GM23338 (cell line): ENCODE results near the gene SLC1A4. TPM values are rescaled to one million over a fixed set of nuclear protein-coding genes. Genes with fewer than 3 reads are reported as not detected.

Source experiments
- ATAC-seq: fragments of 200-7000 bp; cut with Tn5 transposase; 3 replicates; pipeline ENCODE4 v1.9.1; 2020
- DNase-seq: peaks from one replicate; pipeline ENCODE4 v3.0.0-alpha.2; 2015; ENCODE audit warnings: low spot score
- H2AFZ ChIP-seq: fragments of 200-600 bp; sonication (generic); 2 replicates; pipeline ENCODE4 v1.8.0; 2016; ENCODE audit warnings: antibody characterized with exemption, mild to moderate bottlenecking, moderate library complexity
- H3F3A ChIP-seq: fragments of 200-600 bp; sonication (generic); replicated peaks from 2 replicates; pipeline ENCODE4 v1.8.0; 2017; ENCODE audit warnings: antibody characterized with exemption, mixed run types, low read depth
- H3K27ac ChIP-seq: fragments of 200-600 bp; sonication (generic); 2 replicates; pipeline ENCODE4 v1.6.1; 2016; ENCODE audit warnings: low read depth
- H3K27me3 ChIP-seq: fragments of 200-600 bp; sonication (generic); 2 replicates; pipeline ENCODE4 v1.8.0; 2016; ENCODE audit warnings: mild to moderate bottlenecking, mixed run types, moderate library complexity; ENCODE audit not compliant: insufficient read depth
- H3K36me3 ChIP-seq: fragments of 200-600 bp; sonication (generic); 2 replicates; pipeline ENCODE4 v1.8.0; 2016; ENCODE audit warnings: mild to moderate bottlenecking; ENCODE audit not compliant: insufficient read depth
- H3K4me1 ChIP-seq: fragments of 200-600 bp; sonication (generic); 2 replicates; pipeline ENCODE4 v1.8.0; 2016; ENCODE audit warnings: mild to moderate bottlenecking, moderate library complexity; ENCODE audit not compliant: insufficient read depth
- H3K4me2 ChIP-seq: fragments of 200-600 bp; sonication (generic); 2 replicates; pipeline ENCODE4 v1.7.1; 2017; ENCODE audit warnings: mixed run types
- H3K4me3 ChIP-seq: fragments of 200-600 bp; sonication (generic); 2 replicates; pipeline ENCODE4 v1.6.1; 2016; ENCODE audit warnings: mixed run types
- H3K79me2 ChIP-seq: fragments of 200-600 bp; sonication (generic); replicated peaks from 2 replicates; pipeline ENCODE4 v1.8.0; 2017; ENCODE audit warnings: mild to moderate bottlenecking; ENCODE audit not compliant: insufficient read depth
- H3K9me2 ChIP-seq: fragments of 200-600 bp; sonication (generic); 2 replicates; pipeline ENCODE4 v1.8.0; 2017; ENCODE audit not compliant: insufficient read depth
- H4K20me1 ChIP-seq: fragments of 200-600 bp; sonication (generic); replicated peaks from 2 replicates; pipeline ENCODE4 v1.8.0; 2017; ENCODE audit warnings: mild to moderate bottlenecking; ENCODE audit not compliant: insufficient read depth
- H3K27ac Mint-ChIP-seq: 2 replicates; pipeline ENCODE4 v1.8.0; 2020; ENCODE audit warnings: inconsistent platforms, mild to moderate bottlenecking, moderate library complexity, mixed read lengths
- H3K27me3 Mint-ChIP-seq: 3 replicates; pipeline ENCODE4 v1.8.0; 2022; ENCODE audit warnings: low read depth, mild to moderate bottlenecking, moderate library complexity, mixed read lengths, inconsistent platforms; ENCODE audit not compliant: insufficient read depth, poor library complexity
- H3K36me3 Mint-ChIP-seq: 3 replicates; pipeline ENCODE4 v1.8.0; 2021; ENCODE audit warnings: low read depth, mild to moderate bottlenecking, inconsistent platforms, moderate library complexity, mixed read lengths
- H3K4me1 Mint-ChIP-seq: 3 replicates; pipeline ENCODE4 v1.8.0; 2020; ENCODE audit warnings: mild to moderate bottlenecking, inconsistent platforms, mixed read lengths
- H3K4me3 Mint-ChIP-seq: 3 replicates; pipeline ENCODE4 v1.8.0; 2021; ENCODE audit warnings: moderate library complexity, mild to moderate bottlenecking, inconsistent platforms, mixed read lengths
- H3K9me3 Mint-ChIP-seq: 3 replicates; pipeline ENCODE4 v1.8.0; 2020; ENCODE audit warnings: moderate library complexity, mild to moderate bottlenecking, inconsistent platforms, mixed read lengths
- CTCF ChIP-seq, 2 experiments: fragments of 200-600 bp in 1 of 2; sonication (generic) in 1 of 2; conservative IDR thresholded peaks; 2 replicates each; pipeline versions ENCODE4 v1.5.1 to v1.6.1; 2016 to 2017; ENCODE audit warnings: antibody characterized with exemption in 2 of 2, low read depth in 2 of 2, mild to moderate bottlenecking in 2 of 2, moderate library complexity in 1 of 2
- EZH2phosphoT487 ChIP-seq: fragments of 200-600 bp; sonication (generic); IDR thresholded peaks from one replicate; pipeline ENCODE4 v1.8.1; 2018; ENCODE audit warnings: antibody characterized with exemption; ENCODE audit not compliant: unreplicated experiment
- JUNB ChIP-seq: IDR thresholded peaks from one replicate; pipeline ENCODE4 v1.6.1; 2016; ENCODE audit warnings: antibody characterized with exemption; ENCODE audit not compliant: unreplicated experiment
- POLR2AphosphoS5 ChIP-seq: IDR thresholded peaks from 2 replicates; pipeline ENCODE4 v1.6.1; 2016; ENCODE audit warnings: antibody characterized with exemption, low read depth
- REST ChIP-seq: IDR thresholded peaks from one replicate; pipeline ENCODE4 v1.6.1; 2018; ENCODE audit warnings: antibody characterized with exemption; ENCODE audit not compliant: unreplicated experiment
- STAT1 ChIP-seq: IDR thresholded peaks from one replicate; pipeline ENCODE4 v1.6.1; 2016; ENCODE audit warnings: antibody characterized with exemption; ENCODE audit not compliant: unreplicated experiment
- ZNF331 ChIP-seq: fragments of 250-450 bp; sonication (Bioruptor Pico); IDR thresholded peaks from 2 replicates; pipeline ENCODE4 v1.5.0; 2020; ENCODE audit warnings: low read depth, mild to moderate bottlenecking, moderate library complexity
- ZNF462 ChIP-seq: fragments of 250-450 bp; sonication (Bioruptor Pico); IDR thresholded peaks from 2 replicates; pipeline ENCODE4 v1.5.0; 2020; ENCODE audit warnings: mild to moderate bottlenecking, moderate library complexity
- polyA plus RNA-seq: library from polyadenylated mRNA; unstranded; fragments of >200 nt; fragmentation: Nextera tagmentation; extraction: Ambion mirVana; gene quantifications from 2 replicates; pipeline ENCODE4 v1.2.1, GENCODE V29; 2016
- total RNA-seq: library from RNA; depleted of rRNA; stranded (reverse); fragments of >200 nt; shearing (Covaris generic); gene quantifications from 2 replicates; pipeline ENCODE4 v1.2.3, GENCODE V29; 2014

The SLC1A4 gene
- total and polyA plus RNA-seq, 2 experiments from 2014 or later: 1.3 to 2.7 TPM

GRCh38 chr2:64947885-64948284, 41.3 kb upstream of the SLC1A4 start:
- no peak for TF ChIP-seq POLR2AphosphoS5
- ATAC-seq: no peak
- H3K27ac Mint-ChIP-seq: no peak overlapping the region

GRCh38 chr2:64950226-64951160, 38.7 kb upstream of the SLC1A4 start:
- Mint-ChIP-seq H3K27me3 (peaks cover 7% of the 10 kb centered on the region), H3K27ac (no peak overlapping the region)
- ATAC-seq: no peak
- TF ChIP-seq JUNB (no peak), ZNF462 (CRISPR knock-in tag) (no peak), EZH2phosphoT487 (no peak), CTCF (conservative IDR thresholded peaks at IDR 0.05; ENCODE audit: low read depth in 2 of 2) (no peak), ZNF331 (CRISPR knock-in tag) (no peak), STAT1 (no peak), REST (no peak)

More at GRCh38 chr2:64947885-64948284, 41.3 kb upstream of the SLC1A4 start:
- Histone ChIP-seq H3K4me3 (no peak overlapping the region), H3K9me2 (no peaks in the 10 kb centered on the region), H4K20me1 (no peaks in the 10 kb centered on the region), H3K4me1 (peaks cover 16% of the 10 kb centered on the region), H3K27me3 (no peaks in the 10 kb centered on the region), H3K27ac (no peak overlapping the region), H3K4me2 (no peak overlapping the region), H3F3A (no peaks in the 10 kb centered on the region), H2AFZ (no peak overlapping the region), H3K79me2 (no peaks in the 10 kb centered on the region), H3K36me3 (no peaks in the 10 kb centered on the region; the same call in 1 of the 2 replicates)
- no peak for DNase-seq
- Mint-ChIP-seq H3K4me3 (no peak overlapping the region), H3K9me3 (no peaks in the 10 kb centered on the region; the same call in 2 of the 3 replicates), H3K4me1 (peaks cover 16% of the 10 kb centered on the region), H3K36me3 (no peaks in the 10 kb centered on the region), H3K27me3 (peaks cover 10% of the 10 kb centered on the region)

More at GRCh38 chr2:64950226-64951160, 38.7 kb upstream of the SLC1A4 start:
- no peak overlapping the region for H3K4me3 ChIP-seq
- no peaks in the 10 kb centered on the region for H3K36me3 ChIP-seq
- 0 out of 2 replicates have a peak overlapping the region, but pooled peaks have one; percentile 30 for H3K27ac ChIP-seq
- no peaks in the 10 kb centered on the region for H3K9me2 ChIP-seq
- no peaks in the 10 kb centered on the region for H3K27me3 ChIP-seq
- Mint-ChIP-seq H3K9me3 (no peaks in the 10 kb centered on the region; the same call in 2 of the 3 replicates), H3K36me3 (peaks cover 2% of the 10 kb centered on the region; the same call in 1 of the 3 replicates), H3K4me1 (peaks cover 16% of the 10 kb centered on the region), H3K4me3 (no peak overlapping the region; the same call in 2 of the 3 replicates)
- H3F3A ChIP-seq: no peaks in the 10 kb centered on the region
- H4K20me1 ChIP-seq: no peaks in the 10 kb centered on the region
- H3K79me2 ChIP-seq: no peaks in the 10 kb centered on the region
- peaks cover 16% of the 10 kb centered on the region for H3K4me1 ChIP-seq
- H3K4me2 ChIP-seq: 0 out of 2 replicates have a peak overlapping the region, but pooled peaks have one; percentile 19
- H2AFZ ChIP-seq: no peak overlapping the region
- peak; percentile 11 for DNase-seq
